Ishikawa (cell line): ENCODE measurements around the gene CENPI.

ENCODE experiments used
- CEBPB ChIP-seq: IDR thresholded peaks from 2 replicates; pipeline ENCODE4 v1.6.1; 2012
- CREB1 ChIP-seq: IDR thresholded peaks from 2 replicates; pipeline ENCODE4 v1.6.1; 2012; ENCODE audit warnings: low read depth
- EGR1 ChIP-seq: IDR thresholded peaks from 2 replicates; pipeline ENCODE4 v1.6.1; 2012
- EP300 ChIP-seq: IDR thresholded peaks from 2 replicates; pipeline ENCODE4 v1.6.1; 2012; ENCODE audit warnings: borderline replicate concordance
- FOXM1 ChIP-seq: IDR thresholded peaks from 2 replicates; pipeline ENCODE4 v1.6.1; 2012; ENCODE audit warnings: low read depth, borderline replicate concordance
- NFIC ChIP-seq: IDR thresholded peaks from 2 replicates; pipeline ENCODE4 v1.6.1; 2012
- RAD21 ChIP-seq: IDR thresholded peaks from 2 replicates; pipeline ENCODE4 v1.6.1; 2012; ENCODE audit warnings: low read depth
- TAF1 ChIP-seq: IDR thresholded peaks from 2 replicates; pipeline ENCODE4 v1.6.1; 2012; ENCODE audit warnings: low read depth, mild to moderate bottlenecking
- TCF12 ChIP-seq: IDR thresholded peaks from 2 replicates; pipeline ENCODE4 v1.6.1; 2012; ENCODE audit warnings: low read depth
- TEAD4 ChIP-seq: IDR thresholded peaks from 2 replicates; pipeline ENCODE4 v1.6.1; 2012
- USF1 ChIP-seq: IDR thresholded peaks from 2 replicates; pipeline ENCODE4 v1.6.1; 2012
- YY1 ChIP-seq: IDR thresholded peaks from 2 replicates; pipeline ENCODE4 v1.6.1; 2012; ENCODE audit warnings: low read depth
- ZBTB7A ChIP-seq: IDR thresholded peaks from 2 replicates; pipeline ENCODE4 v1.6.1; 2012; ENCODE audit warnings: low read depth
- TF ChIP-seq, protein P1 (sequence below): IDR thresholded peaks from 2 replicates; pipeline ENCODE4 v1.6.1; 2012
- TF ChIP-seq, protein P2 (sequence below): IDR thresholded peaks from 2 replicates; pipeline ENCODE4 v1.6.1; 2012; ENCODE audit warnings: low read depth, mild to moderate bottlenecking

CENPI gene

DNA sequence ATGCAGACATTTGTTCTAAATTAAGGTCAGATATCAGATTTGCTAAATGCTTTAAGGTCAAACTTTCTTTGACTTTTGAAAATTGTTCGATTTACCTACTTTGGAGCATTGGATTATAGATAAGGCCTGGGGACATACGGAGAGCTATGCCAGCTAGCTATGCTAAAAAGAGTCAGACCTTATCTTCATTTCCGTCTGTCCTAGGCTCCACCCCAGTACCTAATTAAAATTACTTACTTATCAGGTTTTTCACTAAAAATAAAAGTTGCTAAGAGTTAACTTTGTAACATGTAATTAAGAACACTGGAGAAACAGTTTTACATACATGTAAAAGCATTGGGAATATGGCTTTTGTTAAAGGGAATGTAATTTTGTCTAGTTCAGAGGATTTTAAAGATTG lies 26.4 kb upstream of the CENPI start:
- TF ChIP-seq CREB1 (no peak), NFIC (no peak), RAD21 (no peak), FOXM1 (no peak), EP300 (no peak), TCF12 (no peak), CEBPB (no peak), TEAD4 (no peak), YY1 (no peak), USF1 (no peak), ZBTB7A (no peak), TAF1 (no peak), EGR1 (no peak)
- TF ChIP-seq, protein P1, sequence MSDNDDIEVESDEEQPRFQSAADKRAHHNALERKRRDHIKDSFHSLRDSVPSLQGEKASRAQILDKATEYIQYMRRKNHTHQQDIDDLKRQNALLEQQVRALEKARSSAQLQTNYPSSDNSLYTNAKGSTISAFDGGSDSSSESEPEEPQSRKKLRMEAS, result no peak
- TF ChIP-seq, protein P2, sequence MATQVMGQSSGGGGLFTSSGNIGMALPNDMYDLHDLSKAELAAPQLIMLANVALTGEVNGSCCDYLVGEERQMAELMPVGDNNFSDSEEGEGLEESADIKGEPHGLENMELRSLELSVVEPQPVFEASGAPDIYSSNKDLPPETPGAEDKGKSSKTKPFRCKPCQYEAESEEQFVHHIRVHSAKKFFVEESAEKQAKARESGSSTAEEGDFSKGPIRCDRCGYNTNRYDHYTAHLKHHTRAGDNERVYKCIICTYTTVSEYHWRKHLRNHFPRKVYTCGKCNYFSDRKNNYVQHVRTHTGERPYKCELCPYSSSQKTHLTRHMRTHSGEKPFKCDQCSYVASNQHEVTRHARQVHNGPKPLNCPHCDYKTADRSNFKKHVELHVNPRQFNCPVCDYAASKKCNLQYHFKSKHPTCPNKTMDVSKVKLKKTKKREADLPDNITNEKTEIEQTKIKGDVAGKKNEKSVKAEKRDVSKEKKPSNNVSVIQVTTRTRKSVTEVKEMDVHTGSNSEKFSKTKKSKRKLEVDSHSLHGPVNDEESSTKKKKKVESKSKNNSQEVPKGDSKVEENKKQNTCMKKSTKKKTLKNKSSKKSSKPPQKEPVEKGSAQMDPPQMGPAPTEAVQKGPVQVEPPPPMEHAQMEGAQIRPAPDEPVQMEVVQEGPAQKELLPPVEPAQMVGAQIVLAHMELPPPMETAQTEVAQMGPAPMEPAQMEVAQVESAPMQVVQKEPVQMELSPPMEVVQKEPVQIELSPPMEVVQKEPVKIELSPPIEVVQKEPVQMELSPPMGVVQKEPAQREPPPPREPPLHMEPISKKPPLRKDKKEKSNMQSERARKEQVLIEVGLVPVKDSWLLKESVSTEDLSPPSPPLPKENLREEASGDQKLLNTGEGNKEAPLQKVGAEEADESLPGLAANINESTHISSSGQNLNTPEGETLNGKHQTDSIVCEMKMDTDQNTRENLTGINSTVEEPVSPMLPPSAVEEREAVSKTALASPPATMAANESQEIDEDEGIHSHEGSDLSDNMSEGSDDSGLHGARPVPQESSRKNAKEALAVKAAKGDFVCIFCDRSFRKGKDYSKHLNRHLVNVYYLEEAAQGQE, result no peak

DNA sequence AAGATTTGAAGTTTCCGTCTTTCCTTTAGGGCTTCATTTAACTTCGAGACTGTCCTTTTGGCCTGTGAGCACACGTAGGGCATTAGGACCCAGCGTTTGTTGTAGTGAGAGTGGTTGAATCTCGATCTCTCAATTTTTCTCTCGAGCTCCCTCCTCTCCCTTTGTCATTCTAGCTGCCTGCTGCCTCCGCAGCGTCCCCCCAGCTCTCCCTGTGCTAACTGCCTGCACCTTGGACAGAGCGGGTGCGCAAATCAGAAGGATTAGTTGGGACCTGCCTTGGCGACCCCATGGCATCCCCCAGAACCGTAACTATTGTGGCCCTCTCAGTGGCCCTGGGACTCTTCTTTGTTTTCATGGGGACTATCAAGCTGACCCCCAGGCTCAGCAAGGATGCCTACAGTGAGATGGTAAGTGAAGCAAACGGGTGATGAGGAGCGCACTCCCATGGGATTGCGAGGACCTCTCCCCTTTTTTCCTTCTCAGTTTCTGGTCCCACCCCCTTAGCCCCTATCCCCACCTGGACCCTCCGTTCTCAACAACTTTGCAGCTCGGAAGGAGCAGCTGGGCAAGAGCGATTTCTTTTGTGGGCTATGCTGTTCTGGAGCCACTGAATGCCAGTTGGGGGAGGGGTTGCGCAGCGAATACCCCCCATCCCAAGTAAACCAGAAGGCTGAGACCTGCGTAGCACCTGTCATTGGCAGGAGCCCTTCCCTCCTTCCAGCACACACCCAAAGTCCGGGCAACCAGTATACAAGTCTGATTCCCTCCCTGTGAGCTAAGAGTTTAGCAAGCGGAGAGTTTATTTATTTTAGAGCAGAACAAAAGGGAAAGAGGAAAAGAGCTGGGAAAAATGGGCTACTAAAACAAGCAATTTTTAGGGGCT lies 19.0 kb upstream of the CENPI start, which contains the start of gene TMEM35A:
Gene TMEM35A, plus strand, starts transcription at position 164 of the 883 bp plus-strand sequence. Its CDS starts 124 bp downstream, at position 288.
- TF ChIP-seq CREB1 (no peak), TAF1 (no peak), TCF12 (no peak), USF1 (no peak), RAD21 (no peak), EP300 (no peak), NFIC (no peak), TEAD4 (no peak), YY1 (no peak), EGR1 (no peak), ZBTB7A (no peak), CEBPB (no peak), FOXM1 (no peak)
- TF ChIP-seq, protein P2, result no peak
- TF ChIP-seq, protein P1, result no peak

GRCh38 chrX:101079736-101080270 lies 18.2 kb upstream of the CENPI start:
- no peak for TF ChIP-seq EGR1
- TF ChIP-seq TCF12, result no peak
- TF ChIP-seq TEAD4, result no peak
- TF ChIP-seq CEBPB, result no peak
- no peak for TF ChIP-seq TAF1
- TF ChIP-seq EP300, result no peak
- TF ChIP-seq YY1, result no peak
- TF ChIP-seq, protein P2, result no peak
